NCI-H2227 (cell line): ENCODE results near the gene HLA-G.
"Not testable (repeated sequence)": the region's sequence is repeated elsewhere in the genome, so short reads cannot be mapped to it uniquely, and the experiment has no call there.

Experiments
- DNase-seq: peaks from one replicate; lab custom pipeline; 2025; ENCODE audit not compliant: unreplicated experiment; lab: John Stamatoyannopoulos, UW

Gene HLA-G

GRCh38 chr6:29827579-29828470, at the start of gene HLA-G:
HLA-G (plus strand) TSS chr6:29827825; CDS start chr6:29827845, 20 bp downstream.
- DNase-seq = no peak

GRCh38 chr6:29780019-29780698, 47.5 kb upstream of the HLA-G start:
- not testable (repeated sequence) for DNase-seq

DNA sequence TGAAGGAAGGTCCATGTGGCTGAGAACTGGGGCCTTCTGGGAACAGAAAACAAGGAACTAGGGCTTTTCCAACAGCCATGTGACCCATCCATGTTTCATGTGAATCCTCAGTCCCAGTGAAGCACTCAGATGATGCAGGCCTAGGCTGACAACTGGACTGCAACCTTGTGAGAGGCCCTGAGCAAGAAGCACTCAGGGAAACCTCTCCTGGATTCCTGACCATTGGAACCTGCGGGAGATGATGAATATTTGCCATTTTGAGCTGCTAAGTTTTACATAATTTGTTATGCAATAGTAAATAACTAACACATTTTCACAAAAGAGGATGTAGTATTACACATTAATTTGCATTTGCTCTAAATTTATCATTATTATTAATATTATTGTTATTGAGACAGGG, 38.4 kb upstream of the HLA-G start:
- DNase-seq = no peak

DNA sequence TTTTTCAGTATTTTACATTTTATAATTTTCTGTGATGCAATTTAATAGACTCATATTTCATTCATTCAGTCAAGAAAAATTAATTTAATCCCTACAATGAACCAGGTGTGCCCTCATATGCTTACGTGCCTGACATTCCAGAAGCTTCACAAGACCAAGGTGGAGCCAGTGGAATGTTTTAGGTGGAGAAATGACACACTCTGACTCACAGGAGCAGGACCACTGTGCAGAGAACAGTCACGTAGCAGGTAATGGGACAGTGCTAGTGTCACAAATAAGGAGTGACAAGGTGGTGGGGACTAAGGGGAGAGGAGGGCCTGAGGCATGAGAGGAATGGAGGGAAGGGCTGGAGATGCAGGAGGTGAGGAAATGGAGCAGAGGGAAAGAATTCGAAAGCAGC, 37.0 kb upstream of the HLA-G start:
- DNase-seq = no peak

GRCh38 chr6:29791162-29791561, 36.5 kb upstream of the HLA-G start:
- DNase-seq = no peak

- no peak for DNase-seq
Measured at GRCh38 chr6:29791786-29792122, 35.9 kb upstream of the HLA-G start.

GRCh38 chr6:29792123-29793035, 35.2 kb upstream of the HLA-G start:
- DNase-seq = no peak

GRCh38 chr6:29793036-29793356, 34.6 kb upstream of the HLA-G start:
- DNase-seq = no peak

DNA sequence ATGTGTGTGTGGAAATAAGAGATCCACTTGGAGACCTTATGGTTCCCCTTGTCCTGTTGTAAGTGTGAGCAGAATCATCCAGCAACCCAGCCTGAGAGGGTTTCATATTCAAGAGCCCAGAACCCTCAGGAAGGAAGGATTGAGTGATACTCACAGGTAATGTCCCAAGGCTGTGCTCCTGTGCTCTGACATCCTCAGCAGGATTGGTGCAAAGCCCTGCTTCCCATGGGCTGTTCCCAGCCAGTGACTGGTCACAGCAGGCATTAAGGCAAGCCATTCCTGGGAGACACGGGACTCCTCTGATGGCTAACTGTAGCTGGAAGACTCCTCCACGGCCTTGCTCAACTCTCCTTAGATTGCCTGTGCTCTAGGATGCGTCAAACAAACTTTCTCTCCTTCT, 33.8 kb upstream of the HLA-G start:
- no peak for DNase-seq

DNA sequence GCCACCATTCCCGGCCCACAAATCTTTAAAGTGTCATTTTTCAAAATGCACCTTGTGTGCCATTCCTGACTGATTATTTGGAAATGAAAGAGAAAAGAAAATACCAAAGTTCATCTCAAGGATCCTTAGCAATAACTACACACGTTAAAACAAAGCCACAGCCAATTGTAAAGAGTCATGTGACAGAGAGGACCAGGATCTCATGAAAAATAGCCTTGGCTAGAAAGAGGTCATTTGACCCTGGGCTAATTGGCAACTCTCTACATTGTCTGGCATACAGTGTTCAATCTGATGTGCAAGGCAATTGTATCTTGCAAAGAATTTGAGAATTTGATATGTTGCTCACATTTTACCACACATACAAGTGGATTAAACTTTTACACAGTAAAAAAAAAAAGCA, 31.6 kb upstream of the HLA-G start:
- DNase-seq = no peak

DNA sequence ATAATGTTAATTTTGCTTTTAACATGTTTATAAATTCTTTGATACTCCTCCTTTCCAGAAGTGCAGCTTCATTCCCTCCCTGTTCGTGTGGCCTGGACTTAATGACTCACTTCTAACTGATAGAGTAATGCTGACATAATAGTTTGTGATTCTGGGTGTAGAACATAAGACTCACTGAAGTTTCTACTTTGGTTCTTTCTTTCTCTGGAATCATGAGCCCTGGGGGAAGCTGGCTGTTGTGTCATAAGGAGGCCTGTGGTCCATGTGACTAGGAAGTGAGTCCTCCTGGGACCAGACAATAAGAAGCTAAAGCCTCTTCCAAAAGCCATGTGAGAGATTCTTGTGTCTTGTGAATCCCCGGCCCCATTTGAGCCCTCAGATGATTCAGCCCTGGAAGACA, 30.5 kb upstream of the HLA-G start:
- no peak for DNase-seq

DNA sequence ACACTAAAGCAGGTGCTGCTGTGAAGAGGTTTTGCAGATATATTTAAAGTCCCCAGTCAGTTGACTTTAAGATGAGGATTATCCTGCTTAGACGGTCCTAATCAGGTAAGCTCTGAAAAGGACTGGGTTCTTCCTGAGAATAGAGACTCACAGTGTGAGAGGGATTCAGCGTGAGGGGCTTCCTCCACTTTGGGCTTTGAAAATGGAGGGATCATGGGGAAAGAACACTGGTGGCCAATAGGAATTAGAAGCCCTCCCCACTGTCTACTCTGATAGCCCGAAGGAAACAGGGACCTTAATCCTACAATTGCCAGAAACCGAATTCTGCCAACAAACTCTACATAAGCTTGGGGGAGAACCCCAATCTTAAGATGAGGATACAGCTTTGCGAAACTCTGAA, 29.7 kb upstream of the HLA-G start:
- no peak for DNase-seq

GRCh38 chr6:29800254-29800653, 27.4 kb upstream of the HLA-G start:
- DNase-seq = no peak

DNA sequence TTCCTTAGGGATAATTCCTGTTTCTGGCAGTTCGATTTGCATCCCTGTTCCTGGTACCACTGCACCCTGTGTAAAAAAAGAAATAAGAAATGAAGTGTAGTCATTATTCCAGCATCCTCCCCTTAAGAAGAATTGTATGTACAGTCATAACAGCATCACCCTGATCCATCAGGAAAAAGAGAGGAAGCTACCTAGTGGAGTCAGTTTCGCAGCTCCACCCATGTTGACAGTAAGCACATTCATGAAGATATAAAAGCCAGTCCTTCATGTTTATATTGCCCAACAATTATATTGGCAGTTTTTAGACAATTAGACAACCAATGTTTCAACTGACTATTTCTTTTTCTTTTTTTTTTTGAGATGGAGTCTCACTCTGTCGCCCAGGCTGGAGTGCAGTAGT, 21.2 kb upstream of the HLA-G start:
- DNase-seq = no peak

DNA sequence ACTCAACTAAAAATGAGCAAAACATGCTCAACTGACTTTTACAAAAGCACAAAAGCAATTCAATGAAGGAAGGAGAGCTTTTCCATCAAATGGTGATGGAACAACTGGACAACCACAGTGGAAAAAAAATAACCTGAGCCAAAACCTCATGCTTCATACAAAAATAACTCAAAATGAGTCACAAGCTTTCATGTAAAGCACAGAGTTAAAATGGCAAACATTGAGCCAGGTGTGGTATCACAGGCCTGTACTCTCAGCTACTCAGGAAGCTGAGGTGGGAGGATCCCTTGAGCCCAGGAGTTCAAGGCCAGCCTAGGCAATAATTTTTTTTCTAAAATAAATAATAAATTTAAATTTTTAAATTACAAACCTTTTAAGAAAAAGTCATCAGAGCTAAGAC, 18.4 kb upstream of the HLA-G start:
- DNase-seq = no peak

GRCh38 chr6:29810371-29810770, 17.3 kb upstream of the HLA-G start:
- DNase-seq = no peak

- DNase-seq = no peak
Measured at GRCh38 chr6:29811377-29811776, 16.2 kb upstream of the HLA-G start.

DNA sequence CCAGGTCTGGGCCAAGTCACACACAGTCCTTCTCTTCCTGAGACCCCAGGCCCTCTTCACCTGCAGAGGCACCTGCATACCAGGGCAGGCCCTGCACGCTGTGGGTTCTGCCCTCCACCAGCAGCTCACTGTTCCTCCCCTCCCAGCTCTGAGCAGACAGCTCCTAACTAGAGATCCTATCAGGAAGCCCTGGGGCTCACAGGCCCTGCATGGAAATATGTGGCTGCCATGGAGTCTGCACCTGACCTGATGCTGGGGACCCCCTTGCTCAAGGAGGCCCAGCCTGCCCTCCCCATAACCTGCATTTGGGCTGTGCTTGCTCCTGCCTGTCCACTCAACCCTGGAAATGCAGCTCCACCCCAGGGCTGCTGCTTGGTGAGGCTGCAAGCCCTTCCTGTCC, 14.6 kb upstream of the HLA-G start:
- DNase-seq = no peak

DNA sequence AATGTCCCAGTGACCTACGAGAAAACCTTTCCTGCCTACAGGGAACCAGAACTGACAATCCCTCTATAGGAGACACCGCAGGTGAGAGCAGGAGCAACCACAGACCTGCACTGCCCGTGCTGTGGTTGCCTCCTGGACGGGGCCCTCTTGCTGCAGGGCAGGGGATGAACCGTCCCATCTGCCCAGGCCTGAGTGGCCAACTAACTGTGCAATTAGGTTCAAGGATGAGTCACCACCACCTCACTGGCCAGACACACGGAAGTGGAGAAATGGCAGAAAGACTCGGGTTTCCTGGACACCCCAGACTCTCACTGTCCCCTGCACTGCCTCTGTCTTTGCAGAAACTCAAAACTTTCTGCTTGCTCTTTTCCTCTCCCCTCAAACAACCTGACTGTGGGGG, 13.8 kb upstream of the HLA-G start:
- no peak for DNase-seq

GRCh38 chr6:29814379-29815117, 13.1 kb upstream of the HLA-G start:
- no peak for DNase-seq

DNA sequence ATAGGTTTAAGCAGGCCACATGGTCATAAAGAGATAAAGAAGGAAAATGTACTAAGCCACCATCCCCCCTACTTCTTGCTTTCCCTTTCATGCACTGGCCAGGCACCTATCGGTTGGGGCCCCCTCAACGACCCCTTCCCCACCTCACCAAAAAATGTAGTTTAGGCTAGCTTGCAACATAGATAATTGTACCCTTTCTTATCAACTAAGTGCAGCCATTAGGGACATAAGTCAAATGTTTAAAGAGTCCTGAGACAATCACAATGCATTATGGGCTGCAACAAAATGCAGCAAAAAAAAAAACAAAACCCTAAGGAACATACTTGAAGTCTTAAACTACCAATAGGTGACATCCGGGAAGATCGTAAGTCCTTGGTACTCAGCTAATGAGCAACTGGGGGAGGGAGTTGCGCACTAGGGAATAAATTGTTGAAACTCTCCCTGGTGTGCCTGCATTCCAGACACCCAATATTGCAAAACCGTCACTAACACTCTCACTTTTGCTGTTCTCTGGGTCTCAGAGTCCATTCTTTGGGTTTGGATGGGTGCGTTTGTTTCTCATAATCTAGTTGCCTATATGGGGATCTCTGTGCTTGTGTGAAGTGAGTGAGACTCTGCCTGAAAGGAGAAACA, 12.4 kb upstream of the HLA-G start:
- no peak for DNase-seq
